ACHN (cell line): ENCODE measurements around the gene TMEM229B.

Experiments used
- DNase-seq: peaks from one replicate; pipeline ENCODE4 v3.0.0-alpha.2; 2015
- in situ Hi-C: cut with HindIII; loops from 2 replicates; pipeline ENCODE4 v1.10.0; 2017; ENCODE audit warnings: low sequenced_read_pairs, low pct_ligation_motif_present, low pct_unique_long_range_greater_than_20kb

The TMEM229B gene

DNA sequence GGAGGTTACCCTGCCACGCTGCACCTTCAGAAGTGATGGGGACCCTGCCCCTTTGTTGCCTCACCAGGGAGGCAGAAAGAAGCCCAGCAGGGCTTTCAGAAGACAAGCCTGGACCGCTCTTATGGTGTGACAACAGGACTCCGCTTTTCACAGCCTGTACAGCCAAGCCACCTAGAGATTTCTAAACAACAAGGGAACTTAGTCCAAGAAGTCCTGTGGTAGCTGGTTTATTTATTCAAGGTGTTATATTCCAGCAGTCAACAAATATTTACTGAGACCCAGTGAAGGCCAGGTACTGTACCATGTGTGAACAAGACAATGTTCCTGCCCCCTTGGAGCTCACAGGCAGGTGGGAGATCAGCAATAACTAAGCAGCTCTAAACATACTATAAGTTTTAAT lies 4.0 kb upstream of the TMEM229B start:
- in situ Hi-C loops, result no loop called here
- DNase-seq, result no peak

DNA sequence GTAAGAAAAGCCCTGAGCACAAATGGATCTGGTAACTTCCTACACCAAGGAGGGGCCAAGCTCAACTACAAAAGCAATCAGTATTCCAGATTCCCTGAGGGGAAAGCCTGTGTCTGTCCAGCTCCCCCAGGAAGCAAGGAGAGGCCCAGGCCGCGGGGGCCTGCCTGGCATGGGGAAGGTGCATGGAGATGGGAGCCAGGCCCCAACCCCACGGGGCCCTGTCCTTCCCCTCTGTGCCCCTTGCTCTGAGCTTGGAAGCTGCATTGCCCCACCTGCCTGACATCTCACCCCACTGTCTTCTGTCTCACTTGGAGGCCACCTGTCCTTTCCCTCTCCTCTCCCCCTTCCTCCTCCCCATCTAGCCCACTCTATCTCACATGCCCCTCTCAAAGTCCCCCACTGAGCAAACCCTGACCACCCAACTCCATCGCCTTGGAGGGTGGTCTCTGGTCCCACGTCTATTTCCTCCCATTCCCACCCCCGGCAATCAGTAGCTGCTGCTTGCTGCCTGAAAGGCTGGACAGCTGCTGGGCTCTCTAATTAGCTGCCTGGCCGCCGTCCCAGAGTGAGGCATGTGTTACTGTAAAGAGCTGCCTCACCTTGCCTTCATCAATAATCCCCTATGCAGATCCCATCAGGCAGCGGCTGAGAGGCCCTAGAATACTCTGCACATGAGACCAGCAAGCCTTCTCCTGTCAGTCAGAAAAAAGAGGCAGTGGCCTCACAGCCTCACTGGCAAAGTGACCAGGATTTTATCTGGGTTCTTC lies 3.4 kb upstream of the TMEM229B start:
- no peak for DNase-seq
- in situ Hi-C loops, result no loop called here

DNA sequence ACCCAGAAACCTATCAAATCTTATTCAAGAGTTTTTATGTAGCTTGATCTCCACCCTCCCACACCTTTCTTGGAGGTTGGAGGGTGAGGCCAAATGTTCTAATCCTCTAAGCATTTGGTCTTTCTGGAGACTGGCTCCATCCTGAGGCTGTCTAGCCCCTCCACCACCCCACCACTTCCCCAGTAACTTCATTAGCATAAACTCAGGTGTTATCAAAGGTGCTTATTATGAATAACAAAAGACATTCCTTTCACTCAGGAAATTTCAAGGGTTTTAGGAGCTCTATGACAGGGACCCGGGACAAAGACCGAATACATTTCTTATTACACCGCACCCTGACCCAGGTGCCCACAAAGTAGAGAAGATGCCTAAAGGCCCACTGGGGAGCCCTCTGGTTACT lies 2.8 kb upstream of the TMEM229B start:
- in situ Hi-C loops, result no loop called here
- no peak for DNase-seq

DNA sequence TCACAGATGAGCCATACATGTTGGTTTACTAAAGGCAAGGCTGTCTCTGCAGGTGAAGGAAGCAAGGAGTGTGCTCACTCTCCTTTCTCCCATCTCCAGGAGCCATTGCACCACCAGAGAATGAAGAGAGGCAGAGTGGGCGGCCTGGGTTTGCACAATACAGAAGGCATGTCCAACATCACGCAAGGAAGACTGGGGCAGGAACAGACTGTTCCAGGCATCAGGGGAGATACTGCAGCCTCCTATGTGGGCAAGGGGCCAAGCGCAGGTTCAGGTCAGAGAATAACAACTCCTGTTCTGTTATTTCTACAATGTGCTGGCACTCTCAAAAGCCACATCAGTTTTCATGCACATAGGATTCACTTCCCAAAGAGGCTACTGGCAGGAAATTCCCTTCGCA lies 1.7 kb upstream of the TMEM229B start:
- no peak for DNase-seq
- in situ Hi-C loops, result no loop called here

GRCh38 chr14:67487332-67487731 lies 1.2 kb downstream of the TMEM229B start:
- DNase-seq, result no peak
- in situ Hi-C loops, result no loop called here

DNA sequence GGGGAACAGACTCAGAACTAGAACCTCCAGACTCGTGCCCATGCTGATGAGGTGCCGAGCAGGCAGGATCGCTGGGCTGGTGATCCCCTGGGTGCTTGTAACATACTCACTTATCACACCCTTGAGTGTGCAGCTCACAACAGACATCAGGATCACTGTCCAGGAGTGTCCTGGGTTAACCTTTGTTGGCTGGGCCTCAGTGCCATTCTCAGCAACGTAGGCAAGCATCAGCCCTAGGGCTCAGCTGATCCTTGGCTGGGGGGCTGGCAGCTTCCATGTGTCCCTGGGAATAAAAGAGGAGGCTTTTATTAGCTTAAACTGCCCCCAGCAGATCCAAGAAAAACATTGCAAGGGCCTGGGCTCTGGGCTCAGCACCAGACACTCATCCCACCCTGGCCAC lies 1.6 kb downstream of the TMEM229B start:
- in situ Hi-C loops, result no loop called here
- no peak for DNase-seq

DNA sequence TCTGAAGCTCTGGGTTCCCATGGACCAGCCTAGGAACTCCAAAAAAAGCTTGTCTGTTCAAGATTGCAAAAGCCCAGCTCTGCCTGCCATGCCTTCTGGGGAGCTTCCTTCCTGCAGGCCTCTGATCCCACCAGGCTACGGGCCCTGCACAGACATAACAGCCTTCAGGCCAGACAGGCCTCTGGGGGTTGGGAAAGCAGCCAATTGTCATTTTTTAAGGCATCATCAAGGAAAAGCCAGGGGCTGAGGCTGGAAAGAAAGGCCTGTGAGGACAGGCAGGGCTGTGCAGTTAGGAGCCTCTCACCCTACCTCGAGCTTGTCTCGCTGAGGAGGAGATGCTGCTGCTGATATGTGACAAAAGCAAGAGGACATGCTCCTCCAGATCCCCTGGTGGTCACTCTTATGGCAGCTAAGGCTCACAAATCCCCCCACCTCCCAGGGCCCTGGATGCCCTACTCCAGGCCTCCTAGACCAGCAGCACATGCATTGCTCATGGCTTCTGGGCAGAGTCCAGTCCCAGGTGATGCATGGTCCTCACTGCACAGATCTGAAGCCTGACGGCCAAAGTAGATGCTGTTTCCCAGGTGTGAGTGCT lies 2.9 kb downstream of the TMEM229B start:
- DNase-seq, result no peak
- in situ Hi-C loops, result no loop called here

GRCh38 chr14:67483579-67484285 lies 4.8 kb downstream of the TMEM229B start:
- no peak for DNase-seq
- in situ Hi-C loops, result no loop called here

- in situ Hi-C loops, result no loop called here
- DNase-seq, result no peak
These were observed 6.0 kb downstream of the TMEM229B start for GRCh38 chr14:67482231-67483164.

DNA sequence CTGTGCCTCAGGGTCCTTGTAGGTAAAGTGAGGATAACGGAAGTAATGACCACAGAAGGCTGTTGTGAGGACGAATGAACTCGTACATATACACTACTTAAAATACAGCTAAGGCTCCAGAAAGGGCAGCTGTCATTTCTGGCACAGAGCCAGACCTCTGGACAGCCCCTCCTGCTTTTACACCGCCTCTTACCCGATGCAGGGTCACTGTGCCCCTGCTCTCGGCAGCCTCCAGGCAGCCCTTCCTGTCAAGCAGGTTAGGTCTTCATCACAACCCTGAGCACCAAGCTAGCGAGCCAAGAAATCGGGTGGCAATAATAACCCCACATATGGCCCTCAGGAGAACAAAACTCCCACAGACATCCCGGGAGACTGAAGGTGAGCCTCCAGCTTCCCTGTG lies 8.5 kb downstream of the TMEM229B start:
- in situ Hi-C loops, result no loop called here
- DNase-seq, result no peak

DNA sequence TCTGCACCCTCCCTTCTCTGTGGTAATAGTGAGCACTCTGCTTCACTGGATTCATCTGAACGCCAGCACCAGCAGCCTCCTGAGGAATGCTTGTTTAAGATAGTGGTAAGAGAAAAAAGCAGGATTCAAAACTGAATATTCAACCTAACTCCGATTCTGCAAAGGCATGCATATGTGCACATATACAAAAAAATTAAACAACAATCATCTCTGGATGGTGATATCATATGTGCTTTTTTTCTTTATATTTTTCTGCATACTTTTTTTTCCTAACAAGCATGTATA lies 9.8 kb downstream of the TMEM229B start:
- in situ Hi-C loops, result no loop called here

GRCh38 chr14:67477926-67478799 lies 10.4 kb downstream of the TMEM229B start:
- in situ Hi-C loops, result no loop called here

More for the DNA sequence above, 9.8 kb downstream of the TMEM229B start:
- no peak for DNase-seq

GRCh38 chr14:67474366-67474765 lies 14.2 kb downstream of the TMEM229B start:
- in situ Hi-C loops, result no loop called here
- no peak for DNase-seq

More at GRCh38 chr14:67477926-67478799, 10.4 kb downstream of the TMEM229B start:
- no peak for DNase-seq

DNA sequence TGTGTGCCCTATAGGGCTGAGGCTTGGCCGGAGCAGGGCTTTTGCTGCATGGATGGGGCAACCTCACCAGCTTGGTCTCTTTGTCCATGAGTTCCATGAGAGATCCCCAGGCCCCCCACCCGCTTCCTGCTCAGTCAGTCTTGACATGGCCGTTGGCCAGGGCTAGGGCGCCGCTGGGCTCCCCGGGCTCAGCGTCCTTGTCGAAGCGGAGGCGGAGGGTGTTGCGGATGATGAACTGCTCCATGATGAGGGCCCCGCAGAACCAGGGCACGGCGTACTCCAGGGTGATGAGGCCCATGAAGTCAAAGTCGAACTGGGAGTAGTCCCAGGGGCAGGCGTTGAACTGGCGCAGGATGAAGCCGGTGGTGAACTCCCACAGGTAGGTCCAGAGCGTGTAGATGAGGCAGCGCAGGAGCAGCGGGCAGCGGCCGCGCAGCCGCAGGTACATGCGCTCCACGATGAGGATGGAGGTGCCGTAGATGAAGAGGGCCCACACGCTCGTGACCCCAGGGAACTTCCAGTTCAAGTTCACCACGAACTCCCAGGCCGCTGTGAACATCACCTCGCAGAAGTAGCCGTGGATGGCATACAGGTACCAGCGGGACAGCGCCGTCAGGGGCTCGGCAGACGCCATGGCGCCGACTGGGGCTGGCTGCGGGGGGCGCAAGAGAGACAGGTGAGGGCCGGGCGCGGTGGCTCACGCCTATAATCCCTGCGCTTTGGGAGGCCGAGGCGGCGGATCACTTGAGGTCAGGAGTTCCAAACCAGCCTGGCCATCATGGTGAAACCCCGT lies 15.0 kb downstream of the TMEM229B start:
- DNase-seq, result no peak
- in situ Hi-C loops, result no loop called here

DNA sequence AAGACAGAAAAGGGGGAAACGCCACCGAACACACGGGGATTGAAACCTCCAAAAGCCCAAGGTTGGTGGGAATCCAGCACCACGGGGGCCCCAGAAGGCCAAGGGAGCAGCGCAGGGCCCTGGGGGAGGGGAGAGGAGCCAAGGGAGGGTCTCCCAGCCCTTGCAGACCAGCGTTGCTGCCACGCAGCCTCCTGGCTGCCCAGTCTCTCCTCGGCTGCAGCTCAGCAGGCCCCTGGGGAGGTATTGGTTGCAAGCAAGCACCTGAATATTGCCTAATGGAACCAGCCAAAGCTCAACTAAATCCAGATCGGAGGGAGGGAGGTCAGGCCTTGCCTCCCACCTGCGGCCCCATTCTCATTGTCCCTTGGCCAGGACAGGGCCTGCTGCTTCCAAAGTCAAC lies 15.8 kb downstream of the TMEM229B start:
- no peak for DNase-seq
- in situ Hi-C loops, result no loop called here

GRCh38 chr14:67469954-67470353 lies 18.6 kb downstream of the TMEM229B start:
- in situ Hi-C loops, result no loop called here
- DNase-seq, result no peak

- in situ Hi-C loops, result no loop called here
- no peak for DNase-seq
These were observed 20.2 kb downstream of the TMEM229B start for GRCh38 chr14:67468378-67468730.
